Adrenal gland (tissue), 12 donors: ENCODE results near the gene ST8SIA5. TPM values are rescaled to one million over a fixed set of nuclear protein-coding genes. Genes with fewer than 3 reads are reported as not detected.

Experiments
- DNase-seq, 7 donors: peaks; one replicate each; pipeline ENCODE4 v3.0.0-alpha.2; 2019 to 2020
- H3K27ac ChIP-seq, 5 donors: fragments of 200-600 bp; sonication (generic) in 4 of 5; 1 replicate in 3 of 5; 2 replicates in 2 of 5; pipeline versions ENCODE4 v1.5.1 to v1.8.0; 2016 to 2020; ENCODE audit warnings: mild to moderate bottlenecking in 1 of 5
- H3K27me3 ChIP-seq: fragments of 200-600 bp; 2 replicates; pipeline ENCODE4 v1.8.0; 2021
- H3K36me3 ChIP-seq, 2 donors: fragments of 200-600 bp; replicated peaks in 1 of 2; 1 replicate in 1 of 2; 2 replicates in 1 of 2; pipeline versions ENCODE4 v1.5.1 to v1.8.0; 2018 to 2022
- H3K4me1 ChIP-seq, 2 donors: fragments of 200-600 bp; replicated peaks in 1 of 2; 1 replicate in 1 of 2; 2 replicates in 1 of 2; pipeline versions ENCODE4 v1.5.1 to v1.8.0; 2018 to 2021
- H3K4me3 ChIP-seq, 4 donors: fragments of 200-600 bp; sonication (generic) in 3 of 4; one replicate each; pipeline ENCODE4 v1.5.1; 2016 to 2018
- H3K9me3 ChIP-seq, 3 donors: fragments of 200-600 bp; sonication (generic) in 1 of 3; replicated peaks in 1 of 3; 1 replicate in 2 of 3; 2 replicates in 1 of 3; pipeline versions ENCODE4 v1.5.1 to v1.8.0; 2016 to 2021
- POLR2A ChIP-seq, 2 donors: fragments of 450-650 bp; IDR thresholded peaks; one replicate each; pipeline ENCODE4 v1.6.1; 2017; ENCODE audit warnings: antibody characterized with exemption in 2 of 2, mild to moderate bottlenecking in 2 of 2, moderate library complexity in 1 of 2
- WGBS, 4 donors: extraction: QIAGEN DNeasy Blood & Tissue Kit in 2 of 4; methylation state at CpG; one replicate each; pipeline versions ENCODE4 v1.1.5 to v1.1.7; 2013 to 2017; 5-methylcytosine and 5-hydroxymethylcytosine counted together
- intact Hi-C, 2 donors: fragments of 100-400 bp; cut with DNase I; formaldehyde crosslinking; loops; one replicate each; pipeline versions ENCODE4 v1.14.1 to v1.15.0; 2022 to 2023
- polyA plus RNA-seq, 3 donors: library from polyadenylated mRNA; stranded (reverse); fragments of 200-250 nt in 2 of 3; fragments of 350-450 nt in 1 of 3; fragmentation: Illumina TruSeq in 1 of 3; extraction: RNeasy Lipid Tissue Mini Kit (QIAGEN cat#74804) in 1 of 3; gene quantifications; one replicate each; pipeline ENCODE4 v1.2.3, GENCODE V29; 2013 to 2014
- total RNA-seq, 9 donors: library from RNA; depleted of rRNA in 4 of 9; stranded (reverse); fragments of >200 nt in 4 of 9; fragments of 120-200 nt in 1 of 9; fragmentation: NEBNext Ultra II Directional in 1 of 9; extraction: Animal tissue kit (Norgen Biotek cat#: 25700) in 1 of 9; gene quantifications; one replicate each; pipeline versions ENCODE4 v1.1.0 to v1.2.4, GENCODE V29; 2013 to 2023
- TF ChIP-seq, protein P1 (sequence below), 6 experiments: fragments of 450-650 bp in 4 of 6; fragments of 200-600 bp in 2 of 6; sonication (generic) in 1 of 6; IDR thresholded peaks; 1 replicate in 5 of 6; 2 replicates in 1 of 6; pipeline versions ENCODE4 v1.5.1 to v1.8.0; 2016 to 2021; ENCODE audit warnings: antibody characterized with exemption in 6 of 6, mild to moderate bottlenecking in 2 of 6, moderate library complexity in 1 of 6
- donor health status: healthy with polysubstance abuse.
- donor health status: Bipolar disorder and iron deficiency.
- donor health status: DM: yes; HTN: yes; CAD: no.
- donor health status: DM: no; HTN: no; CAD: no.
- donor health status: DM: no; HTN: no; CAD: no.
- donor health status: DM: yes; HTN: yes; CAD: no.

The ST8SIA5 gene
- total and polyA plus RNA-seq, 12 donors, result 8.9 to 77.5 (median 23.9) TPM

- no peaks in the 10 kb centered on the region for H3K27me3 ChIP-seq
- no peak for DNase-seq
- no peak overlapping the region for H3K4me3 ChIP-seq
- no peaks in the 10 kb centered on the region for H3K36me3 ChIP-seq
- 92 to 98% (median 95%) methylated on average over 4 of the region's 4 CpGs for WGBS, 4 donors
- no peak overlapping the region for H3K27ac ChIP-seq
- H3K9me3 ChIP-seq, result no peaks in the 10 kb centered on the region
- intact Hi-C loops, result no loop called here
- TF ChIP-seq, protein P1, sequence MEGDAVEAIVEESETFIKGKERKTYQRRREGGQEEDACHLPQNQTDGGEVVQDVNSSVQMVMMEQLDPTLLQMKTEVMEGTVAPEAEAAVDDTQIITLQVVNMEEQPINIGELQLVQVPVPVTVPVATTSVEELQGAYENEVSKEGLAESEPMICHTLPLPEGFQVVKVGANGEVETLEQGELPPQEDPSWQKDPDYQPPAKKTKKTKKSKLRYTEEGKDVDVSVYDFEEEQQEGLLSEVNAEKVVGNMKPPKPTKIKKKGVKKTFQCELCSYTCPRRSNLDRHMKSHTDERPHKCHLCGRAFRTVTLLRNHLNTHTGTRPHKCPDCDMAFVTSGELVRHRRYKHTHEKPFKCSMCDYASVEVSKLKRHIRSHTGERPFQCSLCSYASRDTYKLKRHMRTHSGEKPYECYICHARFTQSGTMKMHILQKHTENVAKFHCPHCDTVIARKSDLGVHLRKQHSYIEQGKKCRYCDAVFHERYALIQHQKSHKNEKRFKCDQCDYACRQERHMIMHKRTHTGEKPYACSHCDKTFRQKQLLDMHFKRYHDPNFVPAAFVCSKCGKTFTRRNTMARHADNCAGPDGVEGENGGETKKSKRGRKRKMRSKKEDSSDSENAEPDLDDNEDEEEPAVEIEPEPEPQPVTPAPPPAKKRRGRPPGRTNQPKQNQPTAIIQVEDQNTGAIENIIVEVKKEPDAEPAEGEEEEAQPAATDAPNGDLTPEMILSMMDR (IDR thresholded peaks at IDR 0.05), result no peak
- no peak for TF ChIP-seq POLR2A (IDR thresholded peaks at IDR 0.05)
- no peaks in the 10 kb centered on the region for H3K4me1 ChIP-seq
Observed at GRCh38 chr18:46683252-46683651, 73.6 kb downstream of the ST8SIA5 start.

DNA sequence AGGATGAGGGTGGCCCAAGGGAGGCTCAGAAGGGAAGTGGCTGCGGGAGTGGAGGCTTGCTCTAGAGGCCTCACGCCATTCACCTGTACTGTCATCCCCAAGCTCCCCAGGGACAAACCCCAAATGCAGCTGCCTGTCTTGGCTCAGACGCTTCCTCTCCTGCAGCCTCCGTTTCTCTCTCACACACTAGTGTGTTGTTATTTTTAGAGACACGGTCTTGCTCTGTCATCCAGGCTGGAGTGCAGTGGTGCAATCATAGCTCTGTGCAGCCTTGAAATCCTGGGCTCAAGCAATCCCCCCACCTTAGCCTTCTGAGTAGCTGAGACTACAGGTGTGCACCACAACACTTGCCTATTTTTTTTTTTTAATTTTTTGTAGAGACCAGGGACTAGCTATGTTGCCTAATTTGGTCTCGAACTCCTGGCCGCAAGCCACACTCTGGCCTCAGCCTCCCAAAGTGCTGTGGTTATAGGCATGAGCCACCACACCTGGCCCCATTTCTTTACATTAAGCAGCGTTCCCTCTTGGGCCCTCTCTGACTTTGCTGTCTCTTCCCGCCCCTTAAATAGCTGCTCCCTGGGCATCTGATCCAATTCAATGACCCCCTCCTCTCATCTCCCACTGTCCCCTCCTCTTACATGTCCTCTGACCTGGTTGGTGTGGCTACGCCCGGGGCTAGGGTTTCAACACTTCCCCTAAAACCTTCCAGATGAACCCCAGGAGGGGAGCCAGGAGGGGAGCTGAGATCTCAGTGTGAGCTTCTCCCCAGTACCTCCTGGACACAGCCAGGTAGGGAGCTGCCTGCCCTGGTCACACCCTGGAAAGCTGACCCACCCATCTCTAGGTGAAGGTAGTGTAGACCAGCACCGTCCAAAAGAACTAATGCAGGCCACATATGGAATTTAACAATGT, 75.8 kb downstream of the ST8SIA5 start:
- Histone ChIP-seq H3K9me3 (no peaks in the 10 kb centered on the region), H3K27me3 (no peaks in the 10 kb centered on the region), H3K36me3 (no peaks in the 10 kb centered on the region), H3K27ac (no peak overlapping the region), H3K4me1 (peaks cover 5 to 11% of the 10 kb centered on the region in 2 donors), H3K4me3 (no peak overlapping the region)
- intact Hi-C loops, result no loop called here
- DNase-seq, result peak in 1 of 7 donors; percentile 35
- WGBS, 4 donors, result 67 to 79% (median 78%) methylated on average over 12 of the region's 12 CpGs
- no peak for TF ChIP-seq POLR2A (IDR thresholded peaks at IDR 0.05)
- TF ChIP-seq, protein P1 (IDR thresholded peaks at IDR 0.05), result no peak

DNA sequence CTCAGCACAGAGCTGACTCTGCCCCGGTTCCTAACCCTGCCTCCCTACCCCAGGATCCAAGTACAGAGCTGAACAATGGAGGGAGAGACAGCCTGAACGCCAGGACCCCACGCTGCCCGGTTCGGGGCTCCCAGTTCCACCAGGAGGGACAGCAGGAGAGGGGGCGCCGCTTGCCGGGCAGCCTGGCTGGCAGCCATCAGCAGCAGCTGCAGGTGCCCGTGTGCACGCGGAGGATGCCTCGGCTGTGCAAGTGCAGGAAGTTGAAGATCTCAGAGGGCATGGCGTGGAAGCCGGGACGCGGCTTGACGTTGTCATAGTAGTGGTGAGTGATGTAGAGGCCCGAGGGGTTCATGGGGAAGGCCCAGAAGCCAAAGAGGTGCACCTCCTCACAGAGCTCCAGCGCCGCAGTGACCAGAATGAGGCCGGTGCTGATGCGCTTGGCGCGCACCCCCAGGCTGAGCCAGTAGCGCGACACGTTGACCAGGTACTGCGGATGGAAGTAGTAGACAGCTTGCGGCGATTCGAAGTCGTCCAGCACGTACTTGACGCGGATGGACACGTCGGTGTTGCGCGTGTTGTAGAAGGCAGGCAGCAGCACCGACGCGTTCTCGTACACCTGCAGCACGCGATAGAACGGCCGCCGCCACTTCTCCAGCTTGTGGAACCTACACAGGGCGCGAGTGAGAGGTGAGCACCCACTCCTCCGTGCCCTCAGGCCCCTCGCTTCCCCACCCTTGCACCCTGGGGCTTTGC, 76.8 kb downstream of the ST8SIA5 start:
- Histone ChIP-seq H3K27me3 (no peaks in the 10 kb centered on the region), H3K27ac (no peak overlapping the region), H3K4me1 (peaks cover 5 to 17% of the 10 kb centered on the region in 2 donors), H3K9me3 (no peaks in the 10 kb centered on the region), H3K36me3 (no peaks in the 10 kb centered on the region), H3K4me3 (no peak overlapping the region)
- TF ChIP-seq, protein P1 (IDR thresholded peaks at IDR 0.05), result no peak
- TF ChIP-seq POLR2A (IDR thresholded peaks at IDR 0.05), result no peak
- WGBS, 4 donors, result 94 to 95% (median 95%) methylated on average over 40 to 52 of the region's 52 CpGs
- DNase-seq, result no peak
- intact Hi-C loops, result loop anchor here in 1 of 2 donors (10.0 kb wide), 1 partner anchor 75 kb away; the partner anchor contains the start of gene ST8SIA5

DNA sequence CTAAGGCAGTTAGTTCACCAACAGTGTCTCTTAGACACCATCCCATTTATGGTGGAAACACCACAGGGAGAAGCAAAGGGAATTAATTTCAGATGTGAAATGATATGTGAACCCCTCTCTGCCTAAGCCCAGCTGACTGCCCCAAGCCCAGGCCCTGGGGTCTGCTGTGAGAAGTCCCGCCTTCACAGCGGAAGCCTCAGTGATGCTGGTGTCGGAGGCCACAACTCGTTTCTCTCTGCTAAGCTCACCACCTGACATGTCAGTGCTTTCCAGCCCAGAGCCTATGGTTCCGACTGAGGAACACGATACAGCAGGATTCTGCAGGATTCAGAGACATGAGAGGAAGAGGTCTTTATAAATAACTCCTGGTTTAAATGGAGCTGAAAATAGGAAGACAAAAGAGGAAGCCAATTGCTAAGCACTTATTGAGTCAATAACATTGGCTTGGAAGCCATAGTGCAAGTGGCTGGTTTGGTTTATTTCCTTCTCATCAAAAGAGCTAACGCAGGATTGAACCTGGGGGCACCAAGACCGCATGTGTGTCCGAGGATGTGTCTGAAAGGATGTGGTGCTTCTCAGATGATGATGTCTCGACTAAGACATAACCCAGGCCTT, 78.0 kb downstream of the ST8SIA5 start:
- Histone ChIP-seq H3K4me1 (peaks cover 5 to 17% of the 10 kb centered on the region in 2 donors), H3K27me3 (no peaks in the 10 kb centered on the region), H3K4me3 (no peak overlapping the region), H3K27ac (no peak overlapping the region), H3K9me3 (no peaks in the 10 kb centered on the region), H3K36me3 (no peaks in the 10 kb centered on the region)
- intact Hi-C loops, result loop anchor here in 1 of 2 donors (10.0 kb wide), 1 partner anchor 76 kb away; the partner anchor contains the start of gene ST8SIA5
- DNase-seq, result no peak
- no peak for TF ChIP-seq POLR2A (IDR thresholded peaks at IDR 0.05)
- TF ChIP-seq, protein P1 (IDR thresholded peaks at IDR 0.05), result no peak
- 81 to 86% (median 85%) methylated on average over 10 of the region's 10 CpGs for WGBS, 4 donors
